ENCODE data around the gene SLAMF8.

SLAMF8 gene

DNA sequence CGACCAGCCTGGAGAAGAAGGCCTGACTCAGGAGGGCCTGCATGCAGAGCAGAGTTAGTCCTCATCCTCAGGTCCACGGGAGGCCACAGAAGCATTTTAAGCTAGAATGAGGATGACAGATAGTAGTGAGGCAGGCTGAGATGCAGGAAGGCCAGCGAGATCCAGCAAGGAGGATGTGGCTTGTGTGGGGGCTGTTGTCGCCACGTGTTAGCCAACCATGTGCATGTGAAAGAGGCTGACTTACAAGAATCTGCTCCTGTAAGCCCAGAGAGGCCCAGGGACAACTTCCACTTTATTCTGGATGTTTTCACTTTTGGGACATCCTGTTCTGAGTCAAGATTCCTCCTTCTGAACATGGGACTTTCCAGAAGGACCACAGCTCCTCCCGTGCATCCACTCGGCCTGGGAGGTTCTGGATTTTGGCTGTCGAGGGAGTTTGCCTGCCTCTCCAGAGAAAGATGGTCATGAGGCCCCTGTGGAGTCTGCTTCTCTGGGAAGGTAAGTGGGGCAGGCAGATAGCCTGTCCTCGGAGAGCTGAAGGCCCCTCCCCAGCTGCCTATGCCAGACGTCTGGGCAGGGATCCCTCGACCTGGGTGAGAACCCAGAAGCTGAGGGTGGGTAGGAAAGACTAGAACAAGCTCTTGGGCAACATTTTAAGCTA is at the start of gene SLAMF8:
TSS of gene SLAMF8 (plus strand) at position 433 of the 661 bp plus-strand sequence. CDS start at position 459, 26 bp downstream.
- no peak for DNase-seq

DNA sequence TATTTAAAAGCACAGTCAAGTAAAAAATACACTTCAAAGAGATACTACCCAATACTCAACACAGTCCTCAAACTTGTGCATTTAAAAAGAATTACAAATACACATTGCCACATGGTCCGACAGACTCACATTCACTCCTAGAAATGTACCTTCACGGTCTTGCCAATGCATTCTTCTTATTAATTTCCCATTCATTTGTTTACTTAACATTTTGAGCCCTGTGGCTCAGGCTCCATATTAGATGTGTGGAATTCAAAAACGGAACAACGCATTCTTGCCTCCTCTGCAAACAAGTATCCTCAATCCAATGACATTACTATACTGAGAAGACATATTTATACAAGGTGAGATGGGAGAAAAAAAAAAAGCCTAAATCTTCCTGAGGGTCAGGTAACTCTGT is 48.4 kb upstream of the SLAMF8 start:
- no peak for DNase-seq

DNA sequence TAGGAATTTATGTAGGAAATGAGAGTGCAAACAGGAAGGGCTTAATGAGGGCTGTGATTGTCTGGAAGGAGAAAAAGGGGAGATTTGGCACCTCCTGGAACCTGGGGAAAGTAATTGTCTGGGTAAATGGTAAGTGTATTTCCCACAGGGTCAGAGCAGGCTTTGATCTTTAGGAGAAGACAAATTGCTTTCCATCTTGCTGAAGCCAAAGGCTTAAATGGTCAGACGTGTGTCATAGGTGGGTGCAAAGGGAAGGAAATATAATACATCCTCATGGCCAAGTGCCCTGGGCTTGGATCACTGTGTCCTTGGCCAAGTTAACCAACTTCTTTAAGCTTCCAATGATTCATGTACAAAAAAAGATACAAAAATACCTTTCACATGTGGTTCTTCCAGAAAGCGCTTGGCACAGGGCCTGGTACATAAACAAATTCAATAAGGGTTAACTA is 47.2 kb upstream of the SLAMF8 start:
- no peak for DNase-seq

DNA sequence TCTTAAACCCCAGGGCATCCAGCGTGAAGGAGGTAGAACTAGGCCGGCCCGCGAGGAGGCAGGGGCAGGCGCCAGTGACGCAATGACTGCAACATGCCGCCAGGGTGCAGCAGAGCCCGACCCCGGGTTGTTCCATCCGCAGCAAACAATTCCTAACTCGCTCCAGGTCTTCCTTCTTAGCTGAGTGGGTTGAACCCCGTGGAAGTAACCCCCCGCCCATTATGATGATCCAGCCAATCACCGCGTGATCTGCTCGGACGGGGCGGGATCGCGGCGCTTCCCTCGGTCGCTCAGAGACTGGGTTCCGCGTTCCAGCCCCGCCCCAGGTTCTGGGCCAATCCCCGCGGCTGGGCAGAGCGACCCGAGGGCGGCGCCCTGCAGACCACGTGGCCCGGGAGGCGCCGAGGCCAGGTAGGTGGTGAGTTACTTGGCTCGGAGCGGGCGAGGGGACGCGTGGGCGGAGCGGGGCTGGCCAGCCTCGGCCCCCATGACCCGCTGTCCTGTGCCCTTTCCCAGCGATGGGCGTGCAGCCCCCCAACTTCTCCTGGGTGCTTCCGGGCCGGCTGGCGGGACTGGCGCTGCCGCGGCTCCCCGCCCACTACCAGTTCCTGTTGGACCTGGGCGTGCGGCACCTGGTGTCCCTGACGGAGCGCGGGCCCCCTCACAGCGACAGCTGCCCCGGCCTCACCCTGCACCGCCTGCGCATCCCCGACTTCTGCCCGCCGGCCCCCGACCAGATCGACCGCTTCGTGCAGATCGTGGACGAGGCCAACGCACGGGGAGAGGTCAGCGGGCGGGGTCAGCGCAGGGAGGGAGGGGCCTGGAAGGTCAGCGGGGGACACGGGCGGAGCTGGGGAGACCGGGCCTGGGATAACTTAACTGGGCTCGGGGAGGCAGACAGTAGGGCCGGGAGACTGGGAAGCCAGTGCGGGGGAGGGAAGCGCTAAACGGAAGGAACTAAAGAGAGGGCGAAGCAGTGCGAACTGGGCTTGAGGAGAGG is 45.8 kb upstream of the SLAMF8 start, which contains the start of gene DUSP23:
TSS of gene DUSP23 (plus strand) at position 380 of the 1,000 bp plus-strand sequence. CDS start at position 519, 139 bp downstream.
- DNase-seq, result peak; percentile 96

DNA sequence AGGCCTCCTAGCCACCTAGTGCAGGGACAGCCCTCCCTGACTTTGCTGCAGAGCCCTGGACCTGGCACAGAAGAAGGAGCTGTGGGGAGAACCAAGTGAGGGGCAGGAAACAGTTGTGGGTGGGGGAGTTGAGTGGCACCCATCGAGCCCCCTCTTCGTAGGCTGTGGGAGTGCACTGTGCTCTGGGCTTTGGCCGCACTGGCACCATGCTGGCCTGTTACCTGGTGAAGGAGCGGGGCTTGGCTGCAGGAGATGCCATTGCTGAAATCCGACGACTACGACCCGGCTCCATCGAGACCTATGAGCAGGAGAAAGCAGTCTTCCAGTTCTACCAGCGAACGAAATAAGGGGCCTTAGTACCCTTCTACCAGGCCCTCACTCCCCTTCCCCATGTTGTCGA is 44.7 kb upstream of the SLAMF8 start:
- DNase-seq, result no peak

DNA sequence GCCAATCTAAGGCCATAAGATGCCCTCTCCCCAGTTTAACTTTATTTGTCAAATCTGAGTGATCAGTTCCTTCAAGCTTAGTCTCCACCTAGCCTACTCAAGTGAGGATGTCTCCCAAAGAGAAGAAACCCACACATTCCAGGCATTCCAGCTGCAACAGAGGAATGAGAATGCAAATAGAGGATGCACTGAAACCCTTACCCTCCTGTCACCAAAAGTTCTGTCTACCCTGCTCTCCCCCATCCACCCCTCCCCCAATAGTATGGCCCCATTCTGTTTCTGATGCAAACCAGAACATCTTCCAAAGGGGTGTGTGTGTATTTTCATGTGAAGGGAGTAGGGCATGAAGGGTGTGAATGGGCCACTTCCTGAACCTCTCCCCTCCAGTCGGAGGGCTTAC is 42.9 kb upstream of the SLAMF8 start:
- no peak for DNase-seq

DNA sequence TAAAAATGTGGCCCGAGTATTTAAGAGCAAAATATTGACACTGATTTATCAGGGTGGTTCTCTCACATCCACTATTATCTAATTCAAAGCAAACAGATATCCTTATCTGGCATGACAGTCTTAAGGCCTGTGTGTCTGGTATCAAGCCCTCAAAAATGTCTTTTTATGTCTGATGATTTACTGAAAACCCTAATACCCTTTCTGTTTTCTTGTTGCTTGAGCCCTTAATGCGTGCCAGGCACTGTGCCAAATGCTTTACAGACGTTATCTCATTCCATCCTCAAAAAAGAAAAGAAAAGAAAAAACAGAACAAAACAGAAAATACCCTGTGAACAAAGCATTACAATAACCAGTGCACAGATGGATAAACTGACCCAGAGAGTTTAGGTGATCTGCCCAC is 40.2 kb upstream of the SLAMF8 start:
- no peak for DNase-seq

DNA sequence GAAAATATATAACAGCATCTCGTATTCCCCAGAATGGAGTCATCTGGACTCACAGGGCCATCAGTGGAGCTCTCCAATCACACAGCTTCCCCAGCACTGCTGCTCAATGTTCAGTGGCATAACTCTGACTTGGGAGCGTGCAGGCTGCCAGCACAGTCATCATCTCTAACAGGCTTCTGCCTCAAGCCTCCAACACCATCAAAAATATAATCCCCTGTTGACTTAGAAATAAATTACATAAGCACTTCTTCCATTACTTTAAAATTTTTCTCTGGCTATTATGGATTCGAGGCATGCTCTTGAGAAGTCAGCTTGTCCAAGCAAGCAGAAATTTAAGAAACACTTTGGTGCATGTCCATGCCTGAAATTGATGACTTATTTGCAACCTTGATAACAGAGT is 39.7 kb upstream of the SLAMF8 start:
- DNase-seq, result no peak

DNA sequence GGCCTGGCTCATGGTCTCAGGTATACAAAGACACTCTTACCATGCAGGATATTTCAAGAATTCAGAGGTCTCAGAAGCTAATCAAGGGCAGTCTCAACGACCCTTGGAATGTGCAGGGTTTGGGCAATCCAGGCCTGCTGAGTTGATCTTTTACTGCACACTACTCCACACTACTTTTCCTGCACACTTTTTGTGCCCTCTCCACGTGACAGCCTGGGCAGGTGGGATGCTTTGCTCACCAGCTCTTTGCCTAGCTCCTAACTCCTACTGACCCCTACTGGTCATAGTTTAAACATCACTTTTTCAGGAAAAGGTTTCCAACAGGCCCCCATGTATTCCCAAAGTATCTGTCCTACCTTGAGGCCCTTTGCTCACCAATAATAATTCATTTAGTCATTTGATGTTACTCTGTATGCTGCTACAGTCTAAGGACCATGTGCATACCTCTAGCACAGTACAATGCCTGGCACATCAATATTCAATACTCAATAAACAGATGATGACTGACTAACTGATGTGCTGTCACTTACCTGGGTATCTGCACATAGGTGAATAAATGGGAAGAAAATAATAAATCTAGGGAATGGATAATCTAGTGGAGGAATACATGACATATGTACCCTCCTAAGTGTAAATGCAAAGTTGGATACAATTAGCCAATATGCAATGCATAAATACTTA is 36.3 kb upstream of the SLAMF8 start:
- no peak for DNase-seq

DNA sequence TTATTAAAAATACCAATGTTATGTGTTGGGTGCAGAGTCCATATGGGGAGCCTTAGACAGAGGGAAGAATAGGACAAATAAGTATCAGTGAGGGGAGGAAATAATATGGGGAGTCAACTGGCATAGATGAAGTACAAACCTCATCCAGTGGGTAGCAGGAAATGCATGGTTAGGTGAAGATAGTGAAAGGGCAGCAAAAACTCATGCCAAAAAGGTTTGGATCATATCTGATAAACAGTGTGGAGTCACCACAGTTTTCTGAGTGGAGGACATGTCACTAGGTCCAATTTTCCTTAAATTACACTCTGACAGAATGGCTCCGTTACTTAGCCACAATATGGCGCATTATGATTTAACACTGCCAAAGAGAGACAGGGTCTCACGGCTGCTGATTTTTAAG is 35.6 kb upstream of the SLAMF8 start:
- DNase-seq, result no peak

DNA sequence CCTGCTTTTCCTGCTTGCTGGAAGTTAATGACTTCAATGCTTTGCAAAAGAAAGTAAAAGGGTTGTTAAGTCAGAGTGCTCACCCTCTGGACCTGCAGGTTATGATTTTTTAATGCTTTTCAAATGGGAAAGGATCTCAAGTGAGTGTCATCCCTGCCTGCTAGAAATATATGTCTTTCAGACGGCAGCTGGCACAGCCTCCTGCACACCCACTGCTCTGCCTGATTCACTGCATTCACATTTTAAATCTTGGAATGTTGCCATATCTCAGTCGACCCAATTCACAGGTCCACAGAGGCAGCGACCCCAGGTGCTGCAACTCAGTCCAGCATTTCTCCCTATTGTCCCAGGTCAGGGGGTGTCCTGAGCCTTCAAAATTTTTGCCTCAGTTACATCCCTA is 35.2 kb upstream of the SLAMF8 start:
- no peak for DNase-seq

DNA sequence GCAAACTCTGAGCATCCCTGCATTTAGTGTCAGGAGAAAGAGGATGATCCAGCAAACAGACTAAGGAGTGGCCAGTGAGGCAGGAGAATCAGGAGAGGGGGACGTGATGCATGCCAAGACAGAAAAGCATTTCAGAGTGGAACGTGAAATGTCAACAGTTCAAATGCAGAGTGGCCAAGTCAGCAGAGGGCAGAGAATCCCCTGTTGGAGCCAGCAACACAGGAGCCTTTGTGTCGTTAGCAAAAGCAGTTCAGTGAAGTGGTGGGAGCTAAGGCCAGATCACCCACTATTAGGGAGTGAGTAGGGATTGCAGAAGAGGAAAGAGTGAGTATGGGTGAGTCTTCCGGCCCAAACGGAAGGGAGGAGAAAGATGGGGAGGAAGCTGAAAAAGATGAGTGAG is 31.1 kb upstream of the SLAMF8 start:
- DNase-seq, result no peak

DNA sequence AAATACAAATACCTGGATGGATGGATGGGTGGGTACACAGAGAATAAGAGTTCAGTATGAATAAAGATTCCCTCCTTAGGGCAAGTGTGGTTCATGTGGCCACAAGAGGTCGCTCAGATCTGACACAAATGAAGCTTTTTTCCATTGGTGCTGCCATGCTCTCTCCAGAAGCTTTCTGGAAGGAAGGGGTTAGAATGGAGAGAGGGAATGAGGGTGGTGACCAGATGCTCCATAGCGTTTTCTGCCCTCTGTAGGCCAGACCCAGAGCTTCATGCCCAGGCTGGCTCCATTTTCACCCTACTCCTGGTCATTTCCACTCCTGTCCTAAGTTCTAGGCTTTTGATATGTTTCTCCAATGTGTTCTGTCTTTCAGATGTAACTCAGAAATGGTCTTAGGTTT is 27.8 kb upstream of the SLAMF8 start:
- peak; percentile 49 for DNase-seq

DNA sequence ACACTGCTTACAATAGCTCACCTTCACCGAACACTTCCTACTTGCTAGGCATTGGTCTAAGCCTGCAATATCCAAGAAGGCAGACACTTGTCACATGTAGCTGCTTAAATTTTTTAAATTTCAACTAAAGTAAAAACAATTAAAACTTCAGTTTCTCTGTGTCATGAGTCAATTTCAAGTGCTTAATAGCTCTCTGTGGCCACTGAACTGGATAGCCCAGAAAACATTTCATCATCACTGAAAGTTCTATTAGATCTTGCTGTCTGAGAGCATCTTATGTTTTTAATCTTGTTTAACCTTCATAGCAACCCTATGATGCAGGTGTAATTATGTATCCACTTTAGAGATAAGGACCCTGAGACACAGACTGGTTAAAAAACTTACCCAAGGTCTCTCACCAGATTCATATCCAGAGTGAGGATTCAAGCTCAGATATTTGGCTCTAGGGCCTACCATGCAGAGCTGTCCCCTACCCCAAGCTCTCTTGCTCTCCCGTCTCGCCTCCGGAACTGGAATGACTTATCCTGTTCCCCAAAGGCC is 27.2 kb upstream of the SLAMF8 start:
- DNase-seq, result no peak

DNA sequence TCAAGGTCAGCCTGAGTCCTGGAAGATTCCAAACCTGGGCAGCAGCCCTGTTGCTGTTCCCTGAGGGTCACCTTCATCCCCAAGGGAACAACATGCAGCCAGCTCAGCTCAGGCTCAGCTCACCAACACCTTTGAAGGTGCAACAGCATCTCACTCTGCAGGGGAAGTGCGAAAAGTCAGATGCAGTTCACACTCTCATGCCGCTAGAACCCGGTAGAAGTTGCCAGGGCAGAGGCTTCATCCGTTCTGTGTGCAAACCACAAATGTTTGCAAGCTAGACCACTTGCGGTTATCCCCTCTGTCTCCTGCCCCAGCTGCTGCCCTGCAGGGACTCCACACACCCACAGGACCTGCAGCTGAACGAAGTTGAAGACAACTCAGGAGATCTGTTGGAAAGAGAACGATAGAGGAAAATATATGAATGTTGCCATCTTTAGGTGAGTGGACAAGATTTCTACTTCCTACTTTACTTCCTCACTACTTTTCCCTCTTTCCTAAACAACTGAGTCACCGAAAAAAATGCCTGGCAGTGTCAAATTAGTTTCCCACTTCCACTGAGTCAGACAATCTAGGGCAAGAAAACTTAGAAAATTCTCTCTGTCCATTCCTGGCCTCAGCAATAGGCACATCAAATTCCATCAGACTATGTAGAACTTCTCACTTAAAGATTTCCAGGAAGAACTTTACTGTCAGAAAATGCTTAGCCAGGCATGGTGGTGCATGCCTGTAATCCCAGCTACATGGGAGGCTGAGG is 26.3 kb upstream of the SLAMF8 start:
- no peak for DNase-seq

DNA sequence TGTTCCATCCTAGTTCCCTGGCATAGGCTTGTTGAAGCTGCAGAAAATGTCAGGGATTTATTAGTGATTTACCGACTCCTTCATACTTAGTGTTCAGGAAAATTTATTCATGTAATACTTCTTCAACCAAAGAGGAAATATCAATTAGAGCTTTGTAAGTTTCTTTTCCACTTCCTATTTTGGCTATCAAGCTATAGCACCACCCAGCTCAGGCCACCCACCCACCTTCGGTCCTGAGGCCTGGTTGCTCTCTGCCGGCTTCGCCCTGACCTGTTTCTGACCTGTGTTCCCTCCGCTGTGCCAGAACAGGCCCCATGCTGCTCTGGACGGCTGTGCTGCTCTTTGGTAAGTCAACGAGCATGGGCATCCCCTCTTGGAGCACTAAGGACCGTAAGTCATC is 24.6 kb upstream of the SLAMF8 start, which contains the start of gene FCRL6:
TSS of gene FCRL6 (plus strand) at position 250 of the 400 bp plus-strand sequence. CDS start at position 315, 65 bp downstream.
- DNase-seq, result no peak

DNA sequence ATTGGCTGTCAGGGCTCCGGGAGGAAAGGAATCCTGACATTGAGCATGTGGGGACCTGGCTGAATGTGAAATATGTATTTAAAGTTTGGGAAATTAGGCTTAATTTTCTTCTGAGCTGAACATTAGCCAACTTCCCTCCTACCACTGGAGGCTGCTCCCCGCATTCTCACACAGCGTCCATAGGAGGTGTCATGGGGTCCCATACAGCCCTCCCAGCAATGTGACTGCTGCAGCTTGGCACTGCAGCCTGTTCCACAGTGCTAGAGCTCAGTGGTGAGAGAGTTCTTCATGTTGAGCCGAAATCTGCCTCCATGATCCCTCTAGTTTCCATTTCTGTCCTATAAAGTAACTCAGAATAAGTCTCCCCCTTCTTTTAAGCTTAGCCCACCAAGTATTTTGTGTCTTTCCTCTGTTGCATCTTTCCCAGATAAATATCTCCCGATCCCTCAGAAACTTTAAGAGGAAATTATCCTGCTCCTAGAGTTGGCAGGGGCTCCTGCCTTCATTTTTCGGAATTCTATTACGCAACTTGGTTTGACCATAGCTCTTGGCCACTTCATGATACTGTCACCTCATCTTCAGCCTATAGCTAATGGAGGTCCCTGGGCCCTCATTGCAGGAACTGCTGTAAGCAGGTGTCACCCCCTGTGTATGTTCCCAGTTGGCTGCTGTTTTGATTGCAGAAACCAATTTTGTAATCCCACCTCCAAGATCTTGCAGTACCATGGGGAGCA is 22.6 kb upstream of the SLAMF8 start:
- DNase-seq, result no peak

DNA sequence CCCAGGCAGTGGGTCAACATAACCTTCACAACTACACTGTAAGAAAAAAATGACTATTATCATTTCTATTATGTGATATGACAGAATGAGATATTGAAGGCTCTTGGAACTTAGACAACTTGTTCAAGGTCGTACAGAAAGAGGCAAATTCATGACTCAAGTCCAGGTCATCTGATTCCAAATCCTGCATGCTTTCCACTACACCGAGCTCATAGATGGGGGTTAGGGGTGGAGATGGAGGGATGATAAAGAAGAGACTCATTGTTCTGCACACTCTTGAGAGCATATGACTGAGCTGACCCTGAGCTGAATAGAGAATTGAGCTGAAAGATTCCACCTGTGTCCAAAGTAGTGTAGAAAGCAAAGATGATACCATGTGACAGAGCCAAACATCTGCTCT is 21.7 kb upstream of the SLAMF8 start:
- DNase-seq, result no peak

DNA sequence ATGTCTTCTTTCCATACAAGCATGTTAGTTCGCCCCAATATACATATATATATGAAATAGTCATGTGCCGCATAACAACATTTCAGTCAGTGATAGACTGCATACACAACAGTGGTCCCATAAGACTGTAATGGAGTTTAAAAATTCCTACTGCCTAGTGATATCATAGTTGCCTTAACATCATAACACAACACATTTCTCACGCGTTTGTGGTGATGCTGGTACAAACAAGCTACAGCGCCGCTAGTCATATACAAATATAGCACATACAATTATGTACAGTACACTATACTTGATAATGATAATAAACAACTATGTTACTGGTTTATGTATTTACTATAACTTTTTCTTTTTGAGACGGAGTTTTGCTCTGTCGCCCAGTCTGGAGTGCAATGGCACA is 10.7 kb upstream of the SLAMF8 start:
- no peak for DNase-seq

DNA sequence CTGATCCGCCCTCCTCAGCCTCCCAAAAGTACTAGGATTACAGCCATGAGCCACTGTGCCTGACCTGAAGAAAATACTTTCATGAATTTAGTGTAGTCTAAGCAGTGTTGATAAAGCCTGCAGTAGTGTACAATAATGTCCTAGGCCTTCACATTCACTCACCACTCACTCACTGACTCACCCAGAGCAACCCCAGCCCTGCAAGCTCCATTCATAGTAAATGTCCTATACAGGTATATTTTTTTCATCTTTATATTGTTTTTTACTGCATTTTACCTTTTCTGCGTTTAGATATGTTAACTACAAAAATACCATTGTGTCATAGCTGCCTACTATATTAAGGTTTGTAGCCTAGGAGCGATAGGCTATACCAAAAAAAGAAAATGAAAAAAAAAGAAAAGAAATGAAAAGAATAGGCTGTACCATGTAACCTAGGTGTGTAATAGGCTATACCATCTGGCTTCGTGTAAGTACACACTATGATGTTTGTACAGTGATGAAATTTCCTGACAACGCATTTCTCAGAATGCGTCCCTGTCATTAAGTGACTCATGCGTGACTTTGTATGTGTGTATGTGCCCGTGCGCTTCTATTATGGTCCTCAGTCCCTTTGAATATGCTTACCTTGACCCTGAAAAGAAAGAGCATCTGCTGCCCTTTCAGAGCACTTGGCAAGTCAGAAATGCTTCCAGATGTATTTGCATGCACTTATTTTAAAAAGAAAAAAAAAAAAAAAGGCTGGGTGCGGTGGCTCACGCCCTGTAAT is 9.2 kb upstream of the SLAMF8 start:
- DNase-seq, result no peak
